ENCODE measurements around the gene PDGFRB. TPM values are rescaled to one million over a fixed set of nuclear protein-coding genes. Genes with fewer than 3 reads are reported as not detected.

The PDGFRB gene
- total and polyA plus RNA-seq, 2 of the 8 experiments (the other 6 are each of a cell fraction or from before 2014, with no cell fraction given) = 4.2 to 13.7 TPM

GRCh38 chr5:150160448-150161081 lies 4.9 kb upstream of the PDGFRB start (continued):
- no peak for TF ChIP-seq CHD7 (IDR thresholded peaks at IDR 0.05; ENCODE audit: insufficient replicate concordance, low read length)
- TF ChIP-seq TCF12 (IDR thresholded peaks at IDR 0.05; ENCODE audit: low read depth, low read length) = no peak
- no peak for TF ChIP-seq SAP30 (IDR thresholded peaks at IDR 0.05; ENCODE audit: insufficient read depth, insufficient replicate concordance, low read length)
- no peak for TF ChIP-seq CTBP2 (IDR thresholded peaks at IDR 0.05; ENCODE audit: borderline replicate concordance, insufficient read depth, insufficient read length, low read length)
- TF ChIP-seq POLR2AphosphoS5 (IDR thresholded peaks at IDR 0.05; ENCODE audit: low read depth, low read length) = no peak
- no peak for TF ChIP-seq GABPA (IDR thresholded peaks at IDR 0.05; ENCODE audit: borderline replicate concordance, insufficient read depth, low read length)
- TF ChIP-seq FOSL1 (IDR thresholded peaks at IDR 0.05; ENCODE audit: insufficient read depth, low read depth, low read length) = no peak
- no peak for TF ChIP-seq SRF (IDR thresholded peaks at IDR 0.05; ENCODE audit: low read depth, low read length)
- no peak for TF ChIP-seq SIRT6 (IDR thresholded peaks at IDR 0.05; ENCODE audit: low read length)
- TF ChIP-seq NANOG (IDR thresholded peaks at IDR 0.05; ENCODE audit: insufficient read depth, low read depth, low read length, poor library complexity, severe bottlenecking) = no peak
- no peak for TF ChIP-seq KDM5A (IDR thresholded peaks at IDR 0.05; ENCODE audit: low read length)

Measured in H1 (cell line).